Testis (tissue), 3 donors: Measurements from ENCODE around the gene SHC3. TPM values are rescaled to one million over a fixed set of nuclear protein-coding genes. Genes with fewer than 3 reads are reported as not detected.

Source experiments
- DNase-seq: peaks from one replicate; pipeline ENCODE4 v3.0.0-alpha.2; 2019
- H3K27ac ChIP-seq, 2 donors: fragments of 200-600 bp; sonication (generic); one replicate each; pipeline ENCODE4 v1.5.1; 2019
- H3K27me3 ChIP-seq: fragments of 200-600 bp; sonication (generic); one replicate; pipeline ENCODE4 v1.5.1; 2019
- H3K36me3 ChIP-seq: fragments of 200-600 bp; sonication (generic); one replicate; pipeline ENCODE4 v1.5.1; 2017; ENCODE audit warnings: low read depth; ENCODE audit errors: missing control alignments
- H3K4me1 ChIP-seq: fragments of 200-600 bp; sonication (generic); one replicate; pipeline ENCODE4 v1.5.1; 2019
- H3K4me3 ChIP-seq, 2 donors: fragments of 200-600 bp; sonication (generic); one replicate each; pipeline ENCODE4 v1.5.1; 2017 to 2019
- H3K9me3 ChIP-seq: fragments of 200-600 bp; sonication (generic); one replicate; pipeline ENCODE4 v1.5.1; 2017
- CTCF ChIP-seq, 3 experiments: fragments of 450-650 bp in 2 of 3; fragments of 200-600 bp in 1 of 3; sonication (generic) in 1 of 3; IDR thresholded peaks; one replicate each; pipeline ENCODE4 v1.5.1; 2016 to 2019; ENCODE audit warnings: antibody characterized with exemption in 3 of 3, mild to moderate bottlenecking in 2 of 3, moderate library complexity in 1 of 3
- POLR2A ChIP-seq: fragments of 450-650 bp; IDR thresholded peaks from one replicate; pipeline ENCODE4 v1.6.1; 2017; ENCODE audit warnings: antibody characterized with exemption, mild to moderate bottlenecking, moderate library complexity
- WGBS, 2 donors: methylation state at CpG; one replicate each; pipeline ENCODE4 v1.1.5; 2018; 5-methylcytosine and 5-hydroxymethylcytosine counted together
- intact Hi-C: fragments of 100-400 bp; cut with DNase I; formaldehyde crosslinking; loops from one replicate; pipeline ENCODE4 v1.15.1; 2023; ENCODE audit warnings: low total_unique reads
- polyA plus RNA-seq: library from polyadenylated mRNA; stranded (reverse); fragments of 350-450 nt; fragmentation: Illumina TruSeq; extraction: RNeasy Lipid Tissue Mini Kit (QIAGEN cat#74804); gene quantifications from one replicate; pipeline ENCODE4 v1.2.3, GENCODE V29; 2014; ENCODE audit warnings: low read depth, low replicate concordance; ENCODE audit not compliant: insufficient read depth
- total RNA-seq, 2 donors: library from RNA; depleted of rRNA; stranded (reverse); fragments of >200 nt; gene quantifications; one replicate each; pipeline ENCODE4 v1.2.3, GENCODE V29; 2016

Gene SHC3
- total and polyA plus RNA-seq, 3 donors from 2014 or later = 0.37 to 0.87 (median 0.82) TPM

- Histone ChIP-seq H3K27ac (no peak overlapping the region), H3K36me3 (no peaks in the 10 kb centered on the region), H3K9me3 (no peaks in the 10 kb centered on the region), H3K4me3 (no peak overlapping the region), H3K27me3 (no peaks in the 10 kb centered on the region), H3K4me1 (no peaks in the 10 kb centered on the region)
- TF ChIP-seq CTCF (IDR thresholded peaks at IDR 0.05) (no peak), POLR2A (no peak)
- WGBS, 2 donors = 69% methylated on average over 2 of the region's 2 CpGs
- intact Hi-C loops = no loop called here
- no peak for DNase-seq
Observed at GRCh38 chr9:88983865-88984542, 194.6 kb downstream of the SHC3 start.

- Histone ChIP-seq H3K36me3 (no peaks in the 10 kb centered on the region), H3K27ac (no peak overlapping the region), H3K9me3 (no peaks in the 10 kb centered on the region), H3K27me3 (no peaks in the 10 kb centered on the region), H3K4me1 (no peaks in the 10 kb centered on the region), H3K4me3 (no peak overlapping the region)
- WGBS, 2 donors = 72 to 74% methylated on average over 1 of the region's 1 CpG
- no peak for TF ChIP-seq CTCF (IDR thresholded peaks at IDR 0.05)
- no peak for TF ChIP-seq POLR2A
- intact Hi-C loops = no loop called here
- DNase-seq = no peak
Observed at GRCh38 chr9:88980740-88981203, 197.8 kb downstream of the SHC3 start.

GRCh38 chr9:88979791-88980190 lies 198.8 kb downstream of the SHC3 start:
- no peaks in the 10 kb centered on the region for H3K27me3 ChIP-seq
- no peak overlapping the region for H3K27ac ChIP-seq
- no peak for DNase-seq
- intact Hi-C loops = no loop called here
- no peaks in the 10 kb centered on the region for H3K36me3 ChIP-seq
- H3K4me1 ChIP-seq = no peaks in the 10 kb centered on the region
- no peak overlapping the region for H3K4me3 ChIP-seq
- TF ChIP-seq CTCF (IDR thresholded peaks at IDR 0.05) (no peak), POLR2A (no peak)
- WGBS, 2 donors = 93 to 100% methylated on average over 2 of the region's 2 CpGs
- H3K9me3 ChIP-seq = no peaks in the 10 kb centered on the region

- intact Hi-C loops = no loop called here
- 75 to 79% methylated on average over 2 of the region's 2 CpGs for WGBS, 2 donors
- H3K36me3 ChIP-seq = no peaks in the 10 kb centered on the region
Observed at GRCh38 chr9:88979021-88979420, 199.6 kb downstream of the SHC3 start.

More at GRCh38 chr9:88979021-88979420, 199.6 kb downstream of the SHC3 start:
- TF ChIP-seq CTCF (IDR thresholded peaks at IDR 0.05) (no peak), POLR2A (no peak)
- Histone ChIP-seq H3K4me1 (no peaks in the 10 kb centered on the region), H3K27ac (no peak overlapping the region), H3K4me3 (no peak overlapping the region), H3K9me3 (no peaks in the 10 kb centered on the region), H3K27me3 (no peaks in the 10 kb centered on the region)
- no peak for DNase-seq
